ENCODE results near the gene CDC42BPA. TPM values are rescaled to one million over a fixed set of nuclear protein-coding genes. Genes with fewer than 3 reads are reported as not detected.

Gene CDC42BPA
- total and polyA plus RNA-seq, 2 donors (not counting 1 experiment from before 2014, with no cell fraction given), result 26.4 to 77.1 TPM

DNA sequence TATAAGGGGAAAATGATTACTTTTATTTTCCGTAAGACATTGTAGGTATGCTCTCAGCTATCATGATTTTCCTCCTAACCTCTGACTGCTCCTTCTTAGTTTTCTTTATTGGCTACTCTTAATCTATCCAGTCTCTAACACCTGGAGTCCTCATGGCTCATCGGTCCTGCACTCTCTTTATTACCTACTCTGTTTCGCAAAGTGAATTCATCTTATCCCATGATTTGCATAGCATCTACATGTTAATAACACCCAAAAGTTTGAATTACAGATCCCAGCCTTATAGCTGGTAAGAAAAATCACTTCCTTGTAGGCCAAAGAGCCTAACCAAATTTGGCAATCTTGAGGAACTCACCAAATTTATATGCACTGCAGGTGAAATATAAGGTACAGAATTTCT is 136.3 kb downstream of the CDC42BPA start:
- no peak for DNase-seq (ENCODE audit: low read depth in 2 of 2)
- Histone ChIP-seq H3K27ac (ENCODE audit: insufficient read depth, low read length) (no peak overlapping the region), H3K79me2 (ENCODE audit: control insufficient read depth, insufficient read depth, low read length) (no peaks in the 10 kb centered on the region), H2AFZ (ENCODE audit: low read length) (no peak overlapping the region), H3K9me3 (ENCODE audit: control insufficient read depth, insufficient read depth, low read depth, low read length) (no peaks in the 10 kb centered on the region), H3K4me2 (ENCODE audit: extremely low read depth, insufficient read depth, low read length) (no peak overlapping the region), H3K4me1 (ENCODE audit: control insufficient read depth, extremely low read depth, insufficient read depth, low read length) (no peaks in the 10 kb centered on the region), H3K9ac (ENCODE audit: insufficient read depth, low read length) (no peak overlapping the region), H3K27me3 (ENCODE audit: control insufficient read depth, insufficient read depth, low read length) (no peaks in the 10 kb centered on the region), H3K4me3 (replicated peaks in 1 of 4; ENCODE audit: control extremely low read depth in 1 of 4, insufficient read depth in 1 of 4, low read depth in 3 of 4, low read length in 4 of 4) (no peak overlapping the region), H3K36me3 (ENCODE audit: control insufficient read depth, insufficient read depth, low read length) (peaks cover 2% of the 10 kb centered on the region), H4K20me1 (ENCODE audit: control insufficient read depth, extremely low read depth, insufficient read depth, low read length) (no peaks in the 10 kb centered on the region)
- TF ChIP-seq, protein P1, sequence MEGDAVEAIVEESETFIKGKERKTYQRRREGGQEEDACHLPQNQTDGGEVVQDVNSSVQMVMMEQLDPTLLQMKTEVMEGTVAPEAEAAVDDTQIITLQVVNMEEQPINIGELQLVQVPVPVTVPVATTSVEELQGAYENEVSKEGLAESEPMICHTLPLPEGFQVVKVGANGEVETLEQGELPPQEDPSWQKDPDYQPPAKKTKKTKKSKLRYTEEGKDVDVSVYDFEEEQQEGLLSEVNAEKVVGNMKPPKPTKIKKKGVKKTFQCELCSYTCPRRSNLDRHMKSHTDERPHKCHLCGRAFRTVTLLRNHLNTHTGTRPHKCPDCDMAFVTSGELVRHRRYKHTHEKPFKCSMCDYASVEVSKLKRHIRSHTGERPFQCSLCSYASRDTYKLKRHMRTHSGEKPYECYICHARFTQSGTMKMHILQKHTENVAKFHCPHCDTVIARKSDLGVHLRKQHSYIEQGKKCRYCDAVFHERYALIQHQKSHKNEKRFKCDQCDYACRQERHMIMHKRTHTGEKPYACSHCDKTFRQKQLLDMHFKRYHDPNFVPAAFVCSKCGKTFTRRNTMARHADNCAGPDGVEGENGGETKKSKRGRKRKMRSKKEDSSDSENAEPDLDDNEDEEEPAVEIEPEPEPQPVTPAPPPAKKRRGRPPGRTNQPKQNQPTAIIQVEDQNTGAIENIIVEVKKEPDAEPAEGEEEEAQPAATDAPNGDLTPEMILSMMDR (conservative IDR thresholded peaks at IDR 0.05 in 1 of 2, IDR thresholded peaks at IDR 0.05 in 1 of 2; ENCODE audit: low read depth in 1 of 2, low read length in 2 of 2), result no peak
- TF ChIP-seq EZH2 (IDR thresholded peaks at IDR 0.05; ENCODE audit: low read length, missing control alignments), result no peak

DNA sequence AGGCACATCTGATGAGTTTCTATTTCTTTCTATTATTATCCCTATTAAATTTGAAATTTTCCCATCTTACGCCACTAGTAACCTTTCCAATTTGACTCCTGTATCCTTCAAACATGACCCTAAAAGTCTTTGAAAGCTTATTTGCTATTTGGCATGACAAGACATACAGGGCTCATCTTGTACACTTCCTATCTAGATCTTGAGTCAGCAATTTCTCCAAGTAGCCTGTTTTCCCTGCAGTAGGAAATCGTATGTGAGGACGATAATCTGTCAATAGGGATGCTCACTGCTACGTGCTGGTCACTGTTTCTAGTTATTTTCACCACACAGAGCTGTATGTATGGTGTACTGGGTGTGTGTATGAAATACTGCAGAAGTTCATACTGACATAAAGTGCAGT is 142.7 kb downstream of the CDC42BPA start:
- Histone ChIP-seq H2AFZ (ENCODE audit: low read length) (no peak overlapping the region), H3K27me3 (ENCODE audit: control insufficient read depth, insufficient read depth, low read length) (no peaks in the 10 kb centered on the region), H3K9me3 (ENCODE audit: control insufficient read depth, insufficient read depth, low read depth, low read length) (no peaks in the 10 kb centered on the region), H3K4me2 (ENCODE audit: extremely low read depth, insufficient read depth, low read length) (no peak overlapping the region), H3K4me3 (replicated peaks in 1 of 4; ENCODE audit: control extremely low read depth in 1 of 4, insufficient read depth in 1 of 4, low read depth in 3 of 4, low read length in 4 of 4) (no peak overlapping the region), H3K79me2 (ENCODE audit: control insufficient read depth, insufficient read depth, low read length) (no peaks in the 10 kb centered on the region), H4K20me1 (ENCODE audit: control insufficient read depth, extremely low read depth, insufficient read depth, low read length) (no peaks in the 10 kb centered on the region), H3K27ac (ENCODE audit: insufficient read depth, low read length) (no peak overlapping the region), H3K4me1 (ENCODE audit: control insufficient read depth, extremely low read depth, insufficient read depth, low read length) (no peaks in the 10 kb centered on the region), H3K9ac (ENCODE audit: insufficient read depth, low read length) (no peak overlapping the region), H3K36me3 (ENCODE audit: control insufficient read depth, insufficient read depth, low read length) (no peaks in the 10 kb centered on the region)
- no peak for DNase-seq (ENCODE audit: low read depth in 2 of 2)
- TF ChIP-seq EZH2 (IDR thresholded peaks at IDR 0.05; ENCODE audit: low read length, missing control alignments), result no peak
- TF ChIP-seq, protein P1 (conservative IDR thresholded peaks at IDR 0.05 in 1 of 2, IDR thresholded peaks at IDR 0.05 in 1 of 2; ENCODE audit: low read depth in 1 of 2, low read length in 2 of 2), result no peak

DNA sequence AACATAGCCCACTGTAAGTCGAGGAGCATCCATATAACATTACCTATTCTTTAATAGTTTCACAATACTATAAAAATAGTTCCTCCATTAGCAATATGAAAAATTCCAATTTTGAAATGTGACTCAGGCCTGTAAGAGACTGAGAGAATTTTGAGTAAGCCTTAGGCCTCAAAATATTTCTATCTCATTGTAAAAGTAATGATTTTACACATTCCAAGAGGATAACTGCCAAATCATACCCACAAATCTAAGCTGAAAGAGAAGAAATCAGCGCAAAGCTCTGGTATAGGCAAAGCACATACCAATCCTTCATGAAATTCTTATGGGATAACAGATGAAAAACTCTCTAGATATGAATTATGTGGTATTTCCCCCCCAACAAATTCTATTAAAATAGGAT is 144.1 kb downstream of the CDC42BPA start:
- Histone ChIP-seq H3K27me3 (ENCODE audit: control insufficient read depth, insufficient read depth, low read length) (no peaks in the 10 kb centered on the region), H3K4me2 (ENCODE audit: extremely low read depth, insufficient read depth, low read length) (no peak overlapping the region), H3K4me1 (ENCODE audit: control insufficient read depth, extremely low read depth, insufficient read depth, low read length) (no peaks in the 10 kb centered on the region), H3K36me3 (ENCODE audit: control insufficient read depth, insufficient read depth, low read length) (no peaks in the 10 kb centered on the region), H3K27ac (ENCODE audit: insufficient read depth, low read length) (no peak overlapping the region), H4K20me1 (ENCODE audit: control insufficient read depth, extremely low read depth, insufficient read depth, low read length) (no peaks in the 10 kb centered on the region), H3K79me2 (ENCODE audit: control insufficient read depth, insufficient read depth, low read length) (no peaks in the 10 kb centered on the region), H3K4me3 (replicated peaks in 1 of 4; ENCODE audit: control extremely low read depth in 1 of 4, insufficient read depth in 1 of 4, low read depth in 3 of 4, low read length in 4 of 4) (no peak overlapping the region), H3K9me3 (ENCODE audit: control insufficient read depth, insufficient read depth, low read depth, low read length) (no peaks in the 10 kb centered on the region), H2AFZ (ENCODE audit: low read length) (no peak overlapping the region), H3K9ac (ENCODE audit: insufficient read depth, low read length) (no peak overlapping the region)
- TF ChIP-seq, protein P1 (conservative IDR thresholded peaks at IDR 0.05 in 1 of 2, IDR thresholded peaks at IDR 0.05 in 1 of 2; ENCODE audit: low read depth in 1 of 2, low read length in 2 of 2), result no peak
- TF ChIP-seq EZH2 (IDR thresholded peaks at IDR 0.05; ENCODE audit: low read length, missing control alignments), result no peak
- DNase-seq (ENCODE audit: low read depth in 2 of 2), result peak; percentile 17 to 75
